ENCODE data around the gene SV2C. TPM values are rescaled to one million over a fixed set of nuclear protein-coding genes. Genes with fewer than 3 reads are reported as not detected.

SV2C gene
- total RNA-seq, 2 donors from 2014 or later: 0.04 to 0.15 TPM

- peaks cover 0 to 9% of the 10 kb centered on the region in 2 donors for H3K9me3 ChIP-seq
- no peak for DNase-seq (ENCODE audit: low spot score)
- TF ChIP-seq, protein P1, sequence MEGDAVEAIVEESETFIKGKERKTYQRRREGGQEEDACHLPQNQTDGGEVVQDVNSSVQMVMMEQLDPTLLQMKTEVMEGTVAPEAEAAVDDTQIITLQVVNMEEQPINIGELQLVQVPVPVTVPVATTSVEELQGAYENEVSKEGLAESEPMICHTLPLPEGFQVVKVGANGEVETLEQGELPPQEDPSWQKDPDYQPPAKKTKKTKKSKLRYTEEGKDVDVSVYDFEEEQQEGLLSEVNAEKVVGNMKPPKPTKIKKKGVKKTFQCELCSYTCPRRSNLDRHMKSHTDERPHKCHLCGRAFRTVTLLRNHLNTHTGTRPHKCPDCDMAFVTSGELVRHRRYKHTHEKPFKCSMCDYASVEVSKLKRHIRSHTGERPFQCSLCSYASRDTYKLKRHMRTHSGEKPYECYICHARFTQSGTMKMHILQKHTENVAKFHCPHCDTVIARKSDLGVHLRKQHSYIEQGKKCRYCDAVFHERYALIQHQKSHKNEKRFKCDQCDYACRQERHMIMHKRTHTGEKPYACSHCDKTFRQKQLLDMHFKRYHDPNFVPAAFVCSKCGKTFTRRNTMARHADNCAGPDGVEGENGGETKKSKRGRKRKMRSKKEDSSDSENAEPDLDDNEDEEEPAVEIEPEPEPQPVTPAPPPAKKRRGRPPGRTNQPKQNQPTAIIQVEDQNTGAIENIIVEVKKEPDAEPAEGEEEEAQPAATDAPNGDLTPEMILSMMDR (IDR thresholded peaks at IDR 0.05): no peak
These were observed 130.7 kb downstream of the SV2C start for GRCh38 chr5:76213858-76214257.

GRCh38 chr5:76216748-76217147 is 133.6 kb downstream of the SV2C start:
- no peaks in the 10 kb centered on the region for H3K4me1 ChIP-seq
- H3K4me3 ChIP-seq: no peak overlapping the region
- no peaks in the 10 kb centered on the region for H3K9me3 ChIP-seq
- H3K27me3 ChIP-seq: no peaks in the 10 kb centered on the region
- no peaks in the 10 kb centered on the region for H3K36me3 ChIP-seq
- no peak overlapping the region for H3K27ac ChIP-seq
- TF ChIP-seq, protein P1 (IDR thresholded peaks at IDR 0.05): no peak
- no peak for DNase-seq (ENCODE audit: low spot score)

More at GRCh38 chr5:76213858-76214257, 130.7 kb downstream of the SV2C start:
- H3K36me3 ChIP-seq: no peaks in the 10 kb centered on the region
- H3K4me1 ChIP-seq: no peaks in the 10 kb centered on the region
- no peak overlapping the region for H3K4me3 ChIP-seq
- H3K27ac ChIP-seq: no peak overlapping the region
- H3K27me3 ChIP-seq: no peaks in the 10 kb centered on the region

DNA sequence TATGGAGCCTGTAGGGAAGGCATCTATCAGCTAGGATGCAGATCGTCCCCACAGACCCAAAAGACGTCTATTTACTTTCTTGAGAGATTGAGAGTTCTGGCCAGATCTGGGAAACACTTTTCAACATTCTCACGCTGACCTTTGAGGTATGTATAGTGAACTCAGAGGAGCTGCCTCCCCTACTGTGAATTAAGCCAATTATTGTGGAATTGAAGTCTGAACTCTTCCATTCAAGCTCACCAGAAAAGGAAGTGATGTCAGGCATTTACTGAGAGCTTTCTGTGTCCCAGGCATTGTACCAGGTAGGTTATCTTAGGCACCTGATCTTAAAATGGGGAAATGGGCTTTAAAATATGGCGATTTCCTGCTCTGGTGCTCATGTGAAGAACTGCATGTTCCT is 136.5 kb downstream of the SV2C start:
- H3K9me3 ChIP-seq: no peaks in the 10 kb centered on the region
- DNase-seq (ENCODE audit: low spot score): no peak

DNA sequence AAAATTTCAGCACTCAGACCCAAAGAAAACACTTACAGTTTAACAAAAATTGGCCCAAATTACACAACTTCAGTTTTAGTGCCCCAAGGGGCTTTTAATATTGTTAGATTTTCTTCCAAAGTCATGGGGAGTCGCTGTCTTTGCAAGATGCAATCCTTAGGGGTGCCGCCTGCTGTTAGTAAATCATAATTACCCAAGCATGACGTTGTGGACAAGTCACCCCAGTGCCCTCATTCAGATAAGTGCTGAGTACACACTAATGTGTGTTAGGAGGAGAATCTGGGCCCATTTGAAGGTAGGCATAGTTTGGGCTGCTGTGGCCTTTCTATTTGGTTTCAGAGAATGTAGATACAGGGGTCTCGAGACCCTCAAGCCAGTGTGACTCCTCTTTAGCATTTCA is 138.1 kb downstream of the SV2C start:
- no peak for DNase-seq (ENCODE audit: low spot score)
- Histone ChIP-seq H3K27ac (no peak overlapping the region), H3K27me3 (no peaks in the 10 kb centered on the region), H3K9me3 (no peaks in the 10 kb centered on the region), H3K4me3 (no peak overlapping the region), H3K36me3 (no peaks in the 10 kb centered on the region), H3K4me1 (no peaks in the 10 kb centered on the region)
- TF ChIP-seq, protein P1 (IDR thresholded peaks at IDR 0.05): no peak

More for the DNA sequence above, 136.5 kb downstream of the SV2C start:
- Histone ChIP-seq H3K27me3 (no peaks in the 10 kb centered on the region), H3K36me3 (no peaks in the 10 kb centered on the region), H3K4me1 (no peaks in the 10 kb centered on the region), H3K4me3 (no peak overlapping the region), H3K27ac (no peak overlapping the region)
- TF ChIP-seq, protein P1 (IDR thresholded peaks at IDR 0.05): no peak

DNA sequence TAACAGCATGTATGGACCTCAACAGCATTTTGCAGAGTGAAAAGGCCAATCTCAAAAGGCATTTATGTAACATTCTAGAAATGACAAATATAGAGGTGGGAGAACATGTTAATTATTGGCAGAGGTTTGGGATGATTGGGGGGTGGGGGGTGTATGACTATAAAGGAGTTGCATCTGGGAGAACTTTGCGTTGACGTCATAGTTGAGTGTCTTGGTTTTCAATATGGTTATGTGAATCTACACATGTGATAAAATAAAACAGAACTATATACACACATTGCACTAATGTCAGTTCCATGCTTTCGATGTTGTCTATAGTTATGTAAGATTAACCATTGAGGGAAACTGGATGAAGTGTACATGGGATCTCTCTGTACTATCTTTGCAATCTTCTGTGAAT is 139.1 kb downstream of the SV2C start:
- Histone ChIP-seq H3K9me3 (no peaks in the 10 kb centered on the region), H3K27me3 (no peaks in the 10 kb centered on the region), H3K36me3 (no peaks in the 10 kb centered on the region), H3K27ac (no peak overlapping the region), H3K4me1 (no peaks in the 10 kb centered on the region), H3K4me3 (no peak overlapping the region)
- TF ChIP-seq, protein P1 (IDR thresholded peaks at IDR 0.05): no peak
- no peak for DNase-seq (ENCODE audit: low spot score)

- no peak for DNase-seq (ENCODE audit: low spot score)
- H3K4me1 ChIP-seq: no peaks in the 10 kb centered on the region
- H3K27ac ChIP-seq: no peak overlapping the region
- H3K36me3 ChIP-seq: no peaks in the 10 kb centered on the region
- H3K27me3 ChIP-seq: no peaks in the 10 kb centered on the region
- TF ChIP-seq, protein P1 (IDR thresholded peaks at IDR 0.05): no peak
- no peak overlapping the region for H3K4me3 ChIP-seq
- H3K9me3 ChIP-seq: no peaks in the 10 kb centered on the region
These were observed 140.5 kb downstream of the SV2C start for GRCh38 chr5:76223696-76224095.
